Ecto neural progenitor cell (in vitro differentiated cells): ENCODE measurements around the gene MAGI1.
"Not testable (repeated sequence)": the region's sequence is repeated elsewhere in the genome, so short reads cannot be mapped to it uniquely, and the experiment has no call there.

ENCODE experiments used
- DNase-seq: peaks from one replicate; pipeline ENCODE4 v3.0.0-alpha.2; 2018; ENCODE audit warnings: low spot score

Gene MAGI1

GRCh38 chr3:65560901-65561300 lies 477.8 kb downstream of the MAGI1 start:
- DNase-seq, result no peak

DNA sequence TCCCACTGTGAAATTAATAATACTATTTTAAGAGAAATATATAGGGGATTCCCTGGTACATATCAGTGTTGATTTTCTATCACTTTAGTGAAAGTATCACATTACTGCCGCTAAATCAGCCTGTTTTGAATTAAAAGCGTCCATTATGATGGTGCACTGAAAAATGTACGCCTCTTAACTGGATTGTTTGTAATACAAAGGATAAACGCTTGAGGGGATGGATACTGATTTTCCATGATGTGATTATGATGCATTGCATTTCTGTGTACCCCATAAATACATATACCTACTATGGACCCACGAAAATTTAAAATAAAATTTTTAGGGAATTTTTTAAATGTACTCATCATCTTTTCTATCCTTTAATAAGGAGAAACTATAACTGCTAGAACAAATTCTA lies 478.6 kb downstream of the MAGI1 start:
- no peak for DNase-seq

- DNase-seq, result no peak
Measured at GRCh38 chr3:65559643-65560042, 479.1 kb downstream of the MAGI1 start.

DNA sequence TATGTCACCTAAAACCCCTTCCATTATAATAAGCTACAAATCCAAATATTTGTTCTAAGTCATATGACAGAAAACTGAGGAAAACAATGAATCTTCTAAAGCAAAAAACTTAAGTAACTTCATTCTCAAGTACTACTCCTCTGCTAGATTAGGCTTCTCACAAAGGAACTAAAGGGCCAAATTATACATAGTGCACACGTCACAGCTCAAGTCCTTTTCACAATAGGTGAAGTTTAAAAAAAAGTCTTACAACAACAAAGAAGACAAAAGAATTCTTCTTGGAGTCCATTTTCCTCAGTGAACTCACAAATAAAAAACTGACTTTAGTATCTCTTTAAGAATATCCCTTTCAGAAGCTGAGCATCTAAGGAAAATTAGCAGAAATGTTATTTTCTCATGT lies 479.9 kb downstream of the MAGI1 start:
- no peak for DNase-seq

DNA sequence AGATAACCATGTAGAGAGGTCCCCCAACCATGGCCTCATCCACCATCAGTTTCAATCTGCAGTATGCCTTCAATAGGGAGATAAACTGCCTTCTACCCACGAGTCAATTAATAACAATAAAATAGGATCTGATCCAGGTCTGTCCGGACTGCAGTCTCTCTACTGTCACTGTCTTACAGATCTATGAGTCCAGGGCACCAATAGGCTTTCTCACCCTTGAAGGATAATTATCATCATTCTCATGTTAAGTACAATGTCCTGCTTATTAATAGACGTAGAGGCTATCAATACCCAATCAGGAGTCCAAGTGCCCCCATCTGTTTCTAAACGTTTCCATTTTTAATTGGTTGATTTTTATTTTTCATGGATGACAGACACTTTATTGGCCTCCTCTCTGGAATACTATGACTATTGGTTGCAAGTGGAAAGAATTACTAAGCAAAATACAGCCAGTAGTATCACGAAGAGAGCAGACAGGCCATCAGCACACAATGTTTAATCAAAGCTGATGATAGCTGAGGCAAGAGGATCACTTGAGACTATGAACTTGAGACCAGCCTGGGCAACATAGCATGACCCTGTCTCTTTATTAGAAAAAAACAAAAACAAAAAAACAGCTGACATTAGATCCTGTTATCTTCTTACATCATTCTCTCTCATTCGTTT lies 480.7 kb downstream of the MAGI1 start:
- DNase-seq, result no peak

GRCh38 chr3:65556934-65557577 lies 481.7 kb downstream of the MAGI1 start:
- DNase-seq, result no peak

DNA sequence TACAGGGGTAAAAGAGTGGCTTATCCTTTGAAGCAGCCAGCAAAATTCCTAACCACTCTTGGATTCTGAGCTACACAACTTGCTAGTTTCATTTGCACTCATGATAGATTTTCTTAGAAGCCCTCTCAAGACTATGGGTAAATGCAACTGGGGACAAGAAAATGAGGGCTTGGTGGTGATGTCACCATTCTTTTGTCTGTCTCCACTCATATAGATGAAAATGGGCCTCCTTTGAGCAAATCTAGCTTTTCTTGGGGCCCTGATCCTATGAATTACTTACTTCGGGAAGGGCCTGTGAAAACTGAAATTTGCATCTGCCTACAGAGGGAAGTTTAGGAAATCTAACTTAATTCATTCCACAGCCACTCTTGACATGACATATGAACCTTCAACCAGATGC lies 486.3 kb downstream of the MAGI1 start:
- no peak for DNase-seq

DNA sequence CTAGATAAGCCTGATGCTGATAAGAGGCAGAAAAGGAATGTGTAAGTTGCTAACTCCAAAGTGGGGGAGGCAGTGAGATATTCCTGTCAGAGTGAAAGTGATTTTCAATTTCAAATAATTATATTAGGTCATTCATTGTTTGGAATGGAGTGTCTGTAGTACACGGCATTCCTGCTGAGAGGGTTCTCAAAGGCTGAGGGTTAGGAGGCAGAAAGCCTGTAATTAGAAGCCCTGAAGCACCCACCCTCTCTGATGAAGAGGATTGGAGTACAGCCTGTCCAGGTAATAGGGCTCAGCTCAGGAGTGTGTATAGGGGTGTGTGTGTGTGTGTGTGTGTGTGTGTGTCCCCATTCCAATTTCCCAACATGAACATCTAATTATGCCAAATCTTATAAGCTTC lies 486.8 kb downstream of the MAGI1 start:
- DNase-seq, result no peak

DNA sequence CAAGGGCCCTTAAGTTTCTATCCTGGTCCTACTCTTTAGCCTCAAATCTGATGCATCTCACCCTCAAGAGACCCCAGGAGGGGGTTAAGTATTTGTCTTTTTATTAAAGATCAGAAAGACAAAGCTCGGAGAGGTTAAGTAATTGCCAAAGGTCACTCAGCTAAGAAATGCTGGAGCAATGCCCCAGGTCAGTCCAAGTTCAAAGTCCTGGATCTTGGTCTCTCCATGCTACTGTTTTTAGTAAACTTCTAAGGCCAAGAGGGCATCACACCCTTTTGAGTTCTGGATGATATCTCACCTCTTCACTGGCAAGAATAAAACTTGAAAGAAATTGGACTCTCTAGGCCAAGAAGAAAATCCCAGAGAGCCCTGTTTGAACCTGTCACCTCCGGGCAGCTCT lies 488.6 kb downstream of the MAGI1 start:
- DNase-seq, result no peak

DNA sequence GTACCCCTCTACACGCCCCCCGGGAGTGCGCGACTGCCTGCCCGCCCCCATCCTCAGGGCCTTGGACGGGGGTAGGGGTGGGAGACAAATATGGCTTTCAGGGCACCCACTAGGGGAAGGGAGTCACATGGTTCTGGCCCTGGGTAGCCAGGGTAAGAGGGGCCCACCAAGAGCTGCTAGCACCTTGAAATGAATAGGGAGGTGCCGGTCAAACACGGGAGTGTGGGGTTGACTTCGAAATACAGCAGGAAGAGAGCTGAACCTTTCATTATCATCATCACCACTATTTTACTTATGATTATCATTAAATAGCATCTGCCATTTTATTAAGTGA lies 489.1 kb downstream of the MAGI1 start:
- DNase-seq, result no peak

GRCh38 chr3:65548848-65549625 lies 489.7 kb downstream of the MAGI1 start:
- peak; percentile 69 for DNase-seq

DNA sequence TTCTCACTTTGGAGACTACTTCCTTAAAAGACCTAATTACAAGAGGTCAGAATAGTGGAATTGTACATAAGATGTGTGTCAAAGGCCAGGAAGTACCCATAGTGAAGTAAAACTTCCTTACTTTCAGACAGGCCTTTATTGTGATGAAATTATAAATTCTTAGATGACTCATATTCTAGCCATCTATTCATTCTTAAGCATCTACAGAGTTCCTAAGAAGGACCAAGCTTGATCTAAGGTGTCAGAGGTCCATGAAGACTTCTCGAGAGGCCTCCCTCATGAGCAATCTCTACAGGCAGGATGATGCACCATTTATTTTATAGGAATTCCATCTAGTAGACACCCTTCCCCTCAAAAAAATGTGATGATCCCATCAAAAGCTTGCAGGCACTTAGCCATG lies 493.3 kb downstream of the MAGI1 start:
- DNase-seq, result no peak

DNA sequence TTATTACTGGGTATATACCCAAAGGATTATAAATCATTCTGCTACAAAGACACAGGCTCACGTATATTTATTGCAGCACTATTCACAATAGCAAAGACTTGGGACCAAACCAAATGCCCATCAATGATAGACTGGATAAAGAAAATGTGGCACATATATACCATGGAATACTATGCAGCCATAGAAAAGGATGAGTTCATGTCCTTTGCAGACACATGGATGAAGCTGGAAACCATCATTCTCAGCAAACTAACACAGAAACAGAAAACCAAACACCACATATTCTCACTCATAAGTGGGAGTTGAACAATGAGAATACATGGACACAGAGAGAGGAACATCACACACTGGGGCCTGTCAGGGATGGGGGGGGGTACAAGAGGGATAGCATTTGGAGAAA lies 495.3 kb downstream of the MAGI1 start:
- DNase-seq, result not testable (repeated sequence)

DNA sequence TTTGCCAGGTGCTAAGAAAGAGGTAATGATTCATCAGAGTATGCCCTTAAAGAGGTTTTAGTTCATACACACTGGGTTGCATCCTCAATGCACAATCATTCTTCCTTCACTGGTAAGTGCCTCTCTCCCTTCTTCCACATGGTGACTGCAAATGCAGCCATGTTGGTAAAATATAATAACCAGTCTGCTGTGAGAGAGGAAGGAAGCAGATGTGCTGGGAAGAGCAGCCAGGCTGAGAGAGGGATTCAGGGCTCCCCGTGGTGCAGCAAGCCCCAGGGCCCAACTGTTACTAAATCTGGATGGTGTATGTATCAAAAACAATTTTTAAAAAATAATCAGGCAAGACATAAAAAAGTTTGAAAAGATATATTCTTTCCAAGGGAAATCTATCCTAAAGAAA lies 498.1 kb downstream of the MAGI1 start:
- no peak for DNase-seq

- no peak for DNase-seq
Measured at GRCh38 chr3:65539616-65540015, 499.1 kb downstream of the MAGI1 start.

GRCh38 chr3:65538101-65538500 lies 500.6 kb downstream of the MAGI1 start:
- no peak for DNase-seq

DNA sequence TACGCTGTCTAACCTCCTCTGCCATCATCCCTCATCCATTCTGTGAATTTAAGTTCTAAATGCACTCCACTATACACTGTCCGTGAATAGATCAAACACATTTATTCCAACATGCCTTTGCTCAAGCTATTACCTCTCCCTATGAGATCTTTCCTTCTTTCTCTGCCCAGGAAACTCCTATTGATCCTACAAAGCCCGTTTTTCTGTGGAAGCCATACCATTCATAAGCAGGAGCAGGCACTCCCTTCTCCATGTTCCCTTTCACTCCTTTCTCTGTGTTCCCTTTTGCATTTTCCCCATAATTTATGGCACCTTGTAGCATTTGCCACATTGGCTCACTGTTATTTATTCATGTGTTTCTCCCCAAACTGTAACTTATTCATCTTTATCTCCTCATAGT lies 501.6 kb downstream of the MAGI1 start:
- no peak for DNase-seq

DNA sequence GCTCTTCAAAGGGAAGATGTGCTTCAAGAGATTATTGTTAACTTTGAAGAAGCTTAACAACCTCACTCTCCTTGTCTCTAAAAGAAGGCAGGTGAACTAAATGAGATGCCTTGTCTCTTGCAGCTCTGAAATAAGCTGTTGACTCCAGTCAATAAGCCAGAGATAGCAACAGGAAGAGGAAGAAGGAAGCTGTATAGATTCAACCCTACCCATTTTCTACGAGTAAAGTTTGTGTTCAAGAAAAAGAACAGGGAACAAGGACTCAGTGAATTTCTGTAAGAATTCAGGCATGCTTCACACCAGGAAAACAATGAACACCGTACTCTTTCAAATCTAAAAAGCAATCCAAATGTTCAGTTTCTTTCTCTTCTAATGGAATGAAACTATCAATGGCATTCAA lies 503.5 kb downstream of the MAGI1 start:
- no peak for DNase-seq

GRCh38 chr3:65534805-65535204 lies 503.9 kb downstream of the MAGI1 start:
- DNase-seq, result no peak

DNA sequence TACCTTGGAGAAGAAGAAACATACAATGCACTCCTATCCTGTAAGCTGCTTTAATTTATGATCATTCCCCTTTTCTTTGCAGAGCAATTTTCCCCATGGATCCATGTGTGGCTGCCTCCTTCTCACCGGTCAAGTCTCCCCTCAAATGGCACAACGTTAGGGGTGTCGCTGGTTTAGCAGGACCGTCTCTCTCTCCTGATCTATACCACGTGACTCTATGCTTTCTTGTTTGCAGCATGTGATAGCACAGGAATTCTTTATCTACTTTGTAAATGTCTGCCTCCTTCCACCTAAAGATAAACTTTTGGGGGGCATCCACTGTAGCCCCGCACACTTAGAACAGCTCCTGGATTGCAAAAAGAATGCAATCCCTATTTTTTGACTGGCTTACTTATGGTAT lies 506.0 kb downstream of the MAGI1 start:
- DNase-seq, result no peak

GRCh38 chr3:65532215-65532614 lies 506.5 kb downstream of the MAGI1 start:
- DNase-seq, result no peak

DNA sequence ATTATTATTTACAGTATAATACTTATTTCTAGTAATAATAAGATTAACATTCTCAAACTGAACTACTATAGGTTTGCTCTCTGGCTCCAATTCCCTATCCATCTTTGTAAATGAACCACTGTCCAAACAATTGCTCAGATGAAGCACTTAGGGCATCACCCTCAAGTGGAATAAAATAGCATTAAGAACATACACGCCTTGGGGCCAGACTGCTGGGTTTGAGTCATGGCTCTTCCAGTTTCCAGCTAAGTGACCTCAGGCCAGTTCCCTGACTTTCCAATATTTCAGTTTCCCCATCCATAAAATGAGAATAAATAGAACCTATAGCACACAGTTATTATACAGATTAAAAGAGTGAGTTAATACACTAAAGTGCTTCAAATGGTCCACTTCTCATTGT lies 507.2 kb downstream of the MAGI1 start:
- DNase-seq, result no peak

- DNase-seq, result no peak
Measured at GRCh38 chr3:65526656-65527055, 512.1 kb downstream of the MAGI1 start.

- no peak for DNase-seq
Measured at GRCh38 chr3:65524584-65524983, 514.1 kb downstream of the MAGI1 start.
